Heart left ventricle (tissue), 13 donors: ENCODE results near the gene AFDN.

Experiments
- POLR2A ChIP-seq, 2 donors: fragments of 450-650 bp; IDR thresholded peaks; one replicate each; pipeline ENCODE4 v1.6.1; 2017; ENCODE audit warnings: antibody characterized with exemption in 2 of 2, mild to moderate bottlenecking in 2 of 2, moderate library complexity in 2 of 2
- TF ChIP-seq, protein P1 (sequence below), 12 donors: fragments of 200-600 bp; sonication (generic) in 4 of 12; IDR thresholded peaks; one replicate each; pipeline versions ENCODE4 v1.5.0 to v1.8.0; 2018 to 2022; ENCODE audit warnings: antibody characterized with exemption in 12 of 12, mild to moderate bottlenecking in 5 of 12
- donor health status: ischemic (EF 13 %, LVEDD 7.1; RV severe dilation, severe dysfunction).
- donor health status: DM: no; HTN: yes; CAD: no.
- donor health status: DM: no; HTN: no; CAD: no.
- donor health status: ischemic (EF 25% LVEDD 6.9; RV normal size, moderate dysfunction).
- donor health status: ischemic (EF 25% LVEDD 5.7; RV mildly dilated, moderate dysfunction).
- donor health status: ischemic (EF 35%, LVEDD 5.7; RV mildly dilated, moderate dysfunction).
- donor health status: nonischemic (EF 11% LVEDD 7.7; RV severe dilation, severe dysfunction).
- donor health status: DM: yes; HTN: yes; CAD: no.
- donor health status: PGD.
- donor health status: ischemic (EF 29% LVEDD 5.4; RV normal size, mild dysfunction).
- donor health status: nonischemic (EF 23%, LVEDD 6.1; RV moderate dilation, normal function).

DNA sequence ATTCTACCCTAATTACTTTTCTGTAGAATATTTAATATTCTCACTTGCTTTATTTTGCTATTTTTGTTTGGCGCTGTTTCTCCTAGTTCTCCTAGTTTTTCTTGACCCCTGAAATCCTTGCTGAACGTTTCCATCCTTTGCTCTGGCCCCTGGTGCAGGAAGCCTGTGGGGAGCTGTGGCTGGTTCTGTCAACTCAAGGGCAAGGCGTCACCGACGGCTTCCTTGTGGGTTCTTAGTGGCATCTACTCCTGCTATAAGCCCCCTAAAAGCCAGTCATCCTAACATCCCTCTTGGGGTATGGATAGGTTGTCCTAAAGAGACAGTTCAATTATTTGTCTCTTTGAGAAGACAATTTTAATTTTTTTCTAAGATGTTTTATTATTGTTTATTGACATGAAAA is 133.9 kb downstream of the AFDN start:
- TF ChIP-seq, protein P1, sequence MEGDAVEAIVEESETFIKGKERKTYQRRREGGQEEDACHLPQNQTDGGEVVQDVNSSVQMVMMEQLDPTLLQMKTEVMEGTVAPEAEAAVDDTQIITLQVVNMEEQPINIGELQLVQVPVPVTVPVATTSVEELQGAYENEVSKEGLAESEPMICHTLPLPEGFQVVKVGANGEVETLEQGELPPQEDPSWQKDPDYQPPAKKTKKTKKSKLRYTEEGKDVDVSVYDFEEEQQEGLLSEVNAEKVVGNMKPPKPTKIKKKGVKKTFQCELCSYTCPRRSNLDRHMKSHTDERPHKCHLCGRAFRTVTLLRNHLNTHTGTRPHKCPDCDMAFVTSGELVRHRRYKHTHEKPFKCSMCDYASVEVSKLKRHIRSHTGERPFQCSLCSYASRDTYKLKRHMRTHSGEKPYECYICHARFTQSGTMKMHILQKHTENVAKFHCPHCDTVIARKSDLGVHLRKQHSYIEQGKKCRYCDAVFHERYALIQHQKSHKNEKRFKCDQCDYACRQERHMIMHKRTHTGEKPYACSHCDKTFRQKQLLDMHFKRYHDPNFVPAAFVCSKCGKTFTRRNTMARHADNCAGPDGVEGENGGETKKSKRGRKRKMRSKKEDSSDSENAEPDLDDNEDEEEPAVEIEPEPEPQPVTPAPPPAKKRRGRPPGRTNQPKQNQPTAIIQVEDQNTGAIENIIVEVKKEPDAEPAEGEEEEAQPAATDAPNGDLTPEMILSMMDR (IDR thresholded peaks at IDR 0.05), result no peak
- TF ChIP-seq POLR2A (IDR thresholded peaks at IDR 0.05), result no peak
